Measurements from ENCODE around the gene PTGES3.

Gene PTGES3

GRCh38 chr12:56633468-56634241, 54.4 kb downstream of the PTGES3 start:
- Histone ChIP-seq H3K9ac (ENCODE audit: low read length) (peak overlapping the region; percentile 96), H3K4me1 (ENCODE audit: control insufficient read depth, insufficient read depth, low read length) (peaks cover 52% of the 10 kb centered on the region), H3K27me3 (replicated peaks; ENCODE audit: control insufficient read depth, insufficient read depth, low read length) (no peaks in the 10 kb centered on the region), H3K36me3 (ENCODE audit: control insufficient read depth, insufficient read depth, low read length, severe bottlenecking) (peaks cover 16% of the 10 kb centered on the region), H3K9me3 (ENCODE audit: control insufficient read depth, low read length) (no peaks in the 10 kb centered on the region), H3K4me3 (ENCODE audit: low read length) (peak overlapping the region; percentile 99)
- DNase-seq (ENCODE audit: low read depth) = peak; percentile 2

DNA sequence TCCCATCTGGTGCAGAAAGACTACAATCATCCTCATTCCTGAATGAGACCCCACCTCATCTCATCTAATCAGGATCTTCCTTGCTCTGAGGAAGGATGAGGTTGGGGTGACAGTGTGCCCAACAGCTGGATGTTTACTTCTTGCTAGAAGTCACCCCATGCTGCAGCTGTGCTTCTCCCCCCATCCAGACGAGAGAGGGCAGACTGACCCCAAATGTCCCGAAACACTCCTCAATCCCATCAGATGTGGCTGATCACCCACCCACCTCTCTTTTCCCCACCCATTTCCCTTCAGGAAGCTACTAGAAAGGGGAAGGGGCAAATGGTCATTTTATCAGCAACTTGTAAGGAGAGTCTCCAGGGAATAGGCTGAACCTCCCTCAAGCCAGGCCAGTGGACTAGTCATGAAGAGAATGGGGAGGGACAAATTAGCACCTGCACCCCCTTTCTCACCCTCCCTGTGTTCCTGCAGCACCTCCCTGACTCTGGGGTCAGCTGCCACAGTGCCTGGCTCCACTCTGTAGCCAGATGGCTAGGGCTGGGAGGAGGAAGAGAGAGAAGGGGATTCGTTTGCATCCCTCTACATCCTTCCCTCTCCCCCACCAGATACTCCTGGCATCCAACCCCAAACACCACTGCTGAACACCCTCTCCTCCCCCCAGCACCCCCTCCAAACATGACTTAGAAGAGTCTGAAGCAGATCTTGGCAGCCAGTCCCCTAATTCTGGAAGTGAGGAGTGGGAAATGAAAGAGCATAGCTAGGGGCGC, 55.2 kb downstream of the PTGES3 start:
- peak overlapping the region; percentile 96 for H3K9ac ChIP-seq (ENCODE audit: low read length)
- peaks cover 8% of the 10 kb centered on the region for H3K36me3 ChIP-seq (ENCODE audit: control insufficient read depth, insufficient read depth, low read length, severe bottlenecking)
- peaks cover 58% of the 10 kb centered on the region for H3K4me1 ChIP-seq (ENCODE audit: control insufficient read depth, insufficient read depth, low read length)
- no peaks in the 10 kb centered on the region for H3K27me3 ChIP-seq (replicated peaks; ENCODE audit: control insufficient read depth, insufficient read depth, low read length)
- H3K4me3 ChIP-seq (ENCODE audit: low read length) = peak overlapping the region; percentile 99
- DNase-seq (ENCODE audit: low read depth) = peak; percentile 24
- no peaks in the 10 kb centered on the region for H3K9me3 ChIP-seq (ENCODE audit: control insufficient read depth, low read length)

DNA sequence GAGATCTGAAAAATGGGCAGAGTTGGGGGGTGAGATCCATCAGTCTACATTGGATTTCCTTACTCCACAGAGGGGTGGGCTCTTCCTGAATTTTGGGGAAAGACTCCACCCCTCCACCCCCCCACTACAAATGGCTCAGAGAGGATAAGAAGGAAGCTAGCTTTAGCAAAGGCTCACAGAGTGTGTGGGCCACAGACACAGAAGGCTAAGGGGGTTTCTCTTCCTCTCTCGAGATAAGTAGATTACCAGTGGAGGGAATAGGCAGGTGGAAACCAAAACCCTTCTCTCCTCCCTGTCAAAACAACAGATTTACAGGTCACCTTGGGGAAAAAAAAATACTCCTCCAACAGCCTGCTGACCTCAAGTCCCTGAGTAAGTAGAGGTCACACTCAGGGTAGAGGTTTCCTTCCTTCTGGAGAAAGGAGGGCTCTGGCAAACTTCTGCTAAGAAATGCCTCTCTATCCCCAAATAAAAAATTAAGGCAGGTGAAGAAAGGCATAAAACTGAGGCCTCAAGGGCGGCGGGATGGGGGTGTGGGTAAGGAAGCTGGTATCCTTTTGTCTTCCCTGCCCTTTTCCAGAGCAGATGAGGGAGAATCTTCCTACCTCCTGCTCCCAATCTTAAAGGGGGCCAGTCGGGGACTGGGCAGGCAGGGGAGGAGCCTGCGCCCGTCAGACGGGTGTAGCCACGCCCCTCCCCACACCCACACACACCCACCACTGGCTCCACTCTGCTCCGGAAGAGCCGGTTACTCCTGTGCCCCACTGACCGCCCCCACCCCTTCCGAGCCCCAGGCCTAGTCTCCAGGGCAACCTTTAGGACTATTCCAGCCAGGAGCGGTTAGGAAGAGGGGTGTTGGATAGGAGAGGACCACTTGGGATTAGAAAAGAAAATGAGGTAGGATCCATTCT, 56.0 kb downstream of the PTGES3 start:
- Histone ChIP-seq H3K9ac (ENCODE audit: low read length) (peak overlapping the region; percentile 96), H3K4me1 (ENCODE audit: control insufficient read depth, insufficient read depth, low read length) (peaks cover 55% of the 10 kb centered on the region), H3K27me3 (replicated peaks; ENCODE audit: control insufficient read depth, insufficient read depth, low read length) (no peaks in the 10 kb centered on the region), H3K9me3 (ENCODE audit: control insufficient read depth, low read length) (no peaks in the 10 kb centered on the region), H3K36me3 (ENCODE audit: control insufficient read depth, insufficient read depth, low read length, severe bottlenecking) (peaks cover 3% of the 10 kb centered on the region), H3K4me3 (ENCODE audit: low read length) (peak overlapping the region; percentile 99)
- DNase-seq (ENCODE audit: low read depth) = peak; percentile 83

GRCh38 chr12:56630180-56630632, 57.9 kb downstream of the PTGES3 start, which contains the start of gene BAZ2A:
BAZ2A (minus strand) TSS chr12:56630326; CDS start chr12:56617530, 12,796 bp downstream.
- Histone ChIP-seq H3K36me3 (ENCODE audit: control insufficient read depth, insufficient read depth, low read length, severe bottlenecking) (peaks cover 18% of the 10 kb centered on the region), H3K4me3 (ENCODE audit: low read length) (peak within 1 kb of the TSS; percentile 92), H3K9me3 (ENCODE audit: control insufficient read depth, low read length) (no peaks in the 10 kb centered on the region), H3K9ac (ENCODE audit: low read length) (peak within 1 kb of the TSS; percentile 99), H3K4me1 (ENCODE audit: control insufficient read depth, insufficient read depth, low read length) (peaks cover 56% of the 10 kb centered on the region), H3K27me3 (replicated peaks; ENCODE audit: control insufficient read depth, insufficient read depth, low read length) (no peaks in the 10 kb centered on the region)
- DNase-seq (ENCODE audit: low read depth) = peak; percentile 96

GRCh38 chr12:56629459-56630179, 58.5 kb downstream of the PTGES3 start:
- peaks cover 56% of the 10 kb centered on the region for H3K4me1 ChIP-seq (ENCODE audit: control insufficient read depth, insufficient read depth, low read length)
- H3K27me3 ChIP-seq (replicated peaks; ENCODE audit: control insufficient read depth, insufficient read depth, low read length) = no peaks in the 10 kb centered on the region
- peak overlapping the region; percentile 92 for H3K4me3 ChIP-seq (ENCODE audit: low read length)
- H3K36me3 ChIP-seq (ENCODE audit: control insufficient read depth, insufficient read depth, low read length, severe bottlenecking) = peaks cover 19% of the 10 kb centered on the region
- peak overlapping the region; percentile 99 for H3K9ac ChIP-seq (ENCODE audit: low read length)
- H3K9me3 ChIP-seq (ENCODE audit: control insufficient read depth, low read length) = no peaks in the 10 kb centered on the region
- DNase-seq (ENCODE audit: low read depth) = peak; percentile 55

DNA sequence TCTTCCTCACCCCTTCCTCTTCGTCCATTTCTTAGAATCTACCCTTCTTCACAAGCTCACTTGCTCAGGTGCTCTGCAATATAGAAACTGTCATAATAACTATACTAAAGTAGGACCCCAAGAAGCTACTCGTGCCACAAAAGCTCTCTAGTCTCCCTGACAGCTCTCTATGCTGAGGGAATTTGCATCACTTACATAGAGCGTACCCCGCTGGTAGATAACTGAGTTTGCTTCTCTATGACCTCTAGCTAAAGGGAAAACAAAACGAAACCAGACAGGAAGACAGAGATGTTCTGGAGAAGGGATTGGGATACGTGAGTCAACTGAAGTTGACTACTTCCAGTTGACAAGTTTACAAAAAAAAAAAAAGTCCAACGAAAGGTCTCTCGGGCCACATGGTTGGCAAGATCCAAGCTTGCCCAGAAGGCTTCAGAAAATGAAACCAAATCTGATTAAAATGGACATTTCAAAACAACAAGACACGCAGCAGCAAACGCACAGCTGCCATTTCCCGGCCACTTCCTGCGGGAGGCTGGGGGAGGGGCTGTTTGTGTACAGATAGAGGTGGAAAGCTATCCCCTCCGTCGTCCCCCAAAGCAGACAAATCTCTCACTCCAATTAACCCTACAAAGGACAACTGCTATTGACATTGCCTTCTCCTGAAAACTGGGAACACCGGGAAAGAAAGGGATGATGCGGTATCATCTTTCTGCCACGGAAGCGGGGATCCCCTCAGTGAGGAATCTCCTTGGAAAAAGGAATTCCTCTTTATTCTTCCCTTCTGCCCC, 59.2 kb downstream of the PTGES3 start:
- H3K27me3 ChIP-seq (replicated peaks; ENCODE audit: control insufficient read depth, insufficient read depth, low read length) = no peaks in the 10 kb centered on the region
- peak overlapping the region; percentile 99 for H3K9ac ChIP-seq (ENCODE audit: low read length)
- peaks cover 55% of the 10 kb centered on the region for H3K4me1 ChIP-seq (ENCODE audit: control insufficient read depth, insufficient read depth, low read length)
- DNase-seq (ENCODE audit: low read depth) = peak; percentile 89
- peak overlapping the region; percentile 92 for H3K4me3 ChIP-seq (ENCODE audit: low read length)
- H3K36me3 ChIP-seq (ENCODE audit: control insufficient read depth, insufficient read depth, low read length, severe bottlenecking) = peaks cover 25% of the 10 kb centered on the region
- no peaks in the 10 kb centered on the region for H3K9me3 ChIP-seq (ENCODE audit: control insufficient read depth, low read length)

GRCh38 chr12:56626701-56627100, 61.4 kb downstream of the PTGES3 start:
- Histone ChIP-seq H3K4me1 (ENCODE audit: control insufficient read depth, insufficient read depth, low read length) (peaks cover 49% of the 10 kb centered on the region), H3K9ac (ENCODE audit: low read length) (no peak overlapping the region), H3K9me3 (ENCODE audit: control insufficient read depth, low read length) (no peaks in the 10 kb centered on the region), H3K27me3 (replicated peaks; ENCODE audit: control insufficient read depth, insufficient read depth, low read length) (no peaks in the 10 kb centered on the region), H3K36me3 (ENCODE audit: control insufficient read depth, insufficient read depth, low read length, severe bottlenecking) (peaks cover 33% of the 10 kb centered on the region), H3K4me3 (ENCODE audit: low read length) (no peak overlapping the region)
- DNase-seq (ENCODE audit: low read depth) = no peak

- H3K4me1 ChIP-seq (ENCODE audit: control insufficient read depth, insufficient read depth, low read length) = peaks cover 27% of the 10 kb centered on the region
- peaks cover 72% of the 10 kb centered on the region for H3K36me3 ChIP-seq (ENCODE audit: control insufficient read depth, insufficient read depth, low read length, severe bottlenecking)
Measured at GRCh38 chr12:56622535-56622934, 65.5 kb downstream of the PTGES3 start.

GRCh38 chr12:56616925-56617324, 71.2 kb downstream of the PTGES3 start:
- no peaks in the 10 kb centered on the region for H3K9me3 ChIP-seq (ENCODE audit: control insufficient read depth, low read length)
- no peak overlapping the region for H3K9ac ChIP-seq (ENCODE audit: low read length)
- no peaks in the 10 kb centered on the region for H3K27me3 ChIP-seq (replicated peaks; ENCODE audit: control insufficient read depth, insufficient read depth, low read length)
- H3K4me3 ChIP-seq (ENCODE audit: low read length) = no peak overlapping the region
- DNase-seq (ENCODE audit: low read depth) = no peak
- peaks cover 97% of the 10 kb centered on the region for H3K36me3 ChIP-seq (ENCODE audit: control insufficient read depth, insufficient read depth, low read length, severe bottlenecking)
- H3K4me1 ChIP-seq (ENCODE audit: control insufficient read depth, insufficient read depth, low read length) = no peaks in the 10 kb centered on the region

More at GRCh38 chr12:56622535-56622934, 65.5 kb downstream of the PTGES3 start:
- peak; percentile 4 for DNase-seq (ENCODE audit: low read depth)
- H3K9me3 ChIP-seq (ENCODE audit: control insufficient read depth, low read length) = no peaks in the 10 kb centered on the region
- no peaks in the 10 kb centered on the region for H3K27me3 ChIP-seq (replicated peaks; ENCODE audit: control insufficient read depth, insufficient read depth, low read length)
- no peak overlapping the region for H3K9ac ChIP-seq (ENCODE audit: low read length)
- no peak overlapping the region for H3K4me3 ChIP-seq (ENCODE audit: low read length)

- no peak overlapping the region for H3K9ac ChIP-seq (ENCODE audit: low read length)
- no peaks in the 10 kb centered on the region for H3K4me1 ChIP-seq (ENCODE audit: control insufficient read depth, insufficient read depth, low read length)
- H3K9me3 ChIP-seq (ENCODE audit: control insufficient read depth, low read length) = no peaks in the 10 kb centered on the region
- no peak for DNase-seq (ENCODE audit: low read depth)
- H3K4me3 ChIP-seq (ENCODE audit: low read length) = no peak overlapping the region
- H3K36me3 ChIP-seq (ENCODE audit: control insufficient read depth, insufficient read depth, low read length, severe bottlenecking) = peaks cover 97% of the 10 kb centered on the region
- no peaks in the 10 kb centered on the region for H3K27me3 ChIP-seq (replicated peaks; ENCODE audit: control insufficient read depth, insufficient read depth, low read length)
Measured at GRCh38 chr12:56616244-56616643, 71.8 kb downstream of the PTGES3 start.
